ENCODE results near the gene LRRTM4. TPM values are rescaled to one million over a fixed set of nuclear protein-coding genes. Genes with fewer than 3 reads are reported as not detected.

Gene LRRTM4
- total RNA-seq, 1 experiment from 2014 or later: 12.0 TPM

- TF ChIP-seq CTCF (conservative IDR thresholded peaks at IDR 0.05): no peak
- H3K9ac ChIP-seq (ENCODE audit: extremely low read depth, insufficient read length, low read length): no peak overlapping the region
Measured at GRCh38 chr2:77571545-77571944, 49.4 kb upstream of the LRRTM4 start.

More at GRCh38 chr2:77571545-77571944, 49.4 kb upstream of the LRRTM4 start:
- Histone ChIP-seq H4K91ac (ENCODE audit: insufficient read length, low read depth, low read length) (no peak overlapping the region), H2AFZ (ENCODE audit: low read length) (no peak overlapping the region), H3K27ac (ENCODE audit: insufficient read length, low read depth, low read length) (no peak overlapping the region), H3K4ac (ENCODE audit: low read depth, low read length) (no peak overlapping the region), H3K23ac (ENCODE audit: insufficient read length, low read depth, low read length) (no peak overlapping the region), H3K14ac (ENCODE audit: insufficient read depth, low read length) (no peak overlapping the region), H4K20me1 (ENCODE audit: control insufficient read depth, insufficient read depth, insufficient read length) (no peaks in the 10 kb centered on the region), H3K56ac (ENCODE audit: insufficient read length, low read depth, low read length) (no peak overlapping the region), H3K27me3 (ENCODE audit: insufficient read depth, low read length) (no peaks in the 10 kb centered on the region), H3K4me2 (ENCODE audit: insufficient read depth, insufficient read length, low read length) (no peak overlapping the region), H3K18ac (ENCODE audit: insufficient read length, low read depth, low read length) (no peak overlapping the region), H4K8ac (replicated peaks; ENCODE audit: insufficient read length, low read depth, low read length) (no peak overlapping the region), H3K79me2 (ENCODE audit: insufficient read depth, low read length) (no peaks in the 10 kb centered on the region), H4K5ac (ENCODE audit: insufficient read length, low read depth, low read length) (no peak overlapping the region), H2AK5ac (ENCODE audit: insufficient read length, low read length) (no peak overlapping the region), H3K9me3 (ENCODE audit: control insufficient read depth, low read depth, low read length) (no peaks in the 10 kb centered on the region), H3K23me2 (ENCODE audit: insufficient read length, low read depth, low read length, poor library complexity, severe bottlenecking) (no peaks in the 10 kb centered on the region), H2BK12ac (ENCODE audit: insufficient read length, low read depth, low read length) (no peak overlapping the region), H2BK15ac (ENCODE audit: low read depth, low read length) (no peak overlapping the region), H2BK120ac (ENCODE audit: low read depth, low read length, poor library complexity, severe bottlenecking) (no peak overlapping the region), H3T11ph (ENCODE audit: low read length) (no peak overlapping the region), H2BK5ac (ENCODE audit: insufficient read length, low read length) (no peak overlapping the region), H3K4me1 (ENCODE audit: insufficient read depth, low read length) (no peaks in the 10 kb centered on the region), H3K79me1 (ENCODE audit: insufficient read depth, low read depth, low read length, poor library complexity, severe bottlenecking) (no peaks in the 10 kb centered on the region), H2BK20ac (ENCODE audit: low read depth, low read length, poor library complexity, severe bottlenecking) (no peak overlapping the region)
- Mint-ChIP-seq H3K4me3 (no peak overlapping the region), H3K36me3 (ENCODE audit: insufficient read depth in 1 of 3, low read depth in 3 of 3) (no peaks in the 10 kb centered on the region), H3K4me1 (peaks cover 0 to 7% of the 10 kb centered on the region in 2 experiments; a peak in 2 of 4 replicates), H3K27ac (no peak overlapping the region), H3K27me3 (ENCODE audit: low read depth) (no peaks in the 10 kb centered on the region), H3K9me3 (no peaks in the 10 kb centered on the region)
- DNase-seq: no peak
- WGBS (ENCODE audit: extremely low coverage, insufficient read length, low lambda C conversion rate): no CpG with 5 or more reads among the region's 2 CpGs
